Prostate gland (tissue), 2 donors: Measurements from ENCODE around the gene IL2RG. TPM values are rescaled to one million over a fixed set of nuclear protein-coding genes. Genes with fewer than 3 reads are reported as not detected.

Experiments
- DNase-seq: peaks from one replicate; pipeline ENCODE4 v3.0.0-alpha.2; 2019; ENCODE audit warnings: low spot score
- H3K27ac ChIP-seq, 2 donors: fragments of 200-600 bp; sonication (generic); 2 replicates each; pipeline ENCODE4 v1.5.1; 2017 to 2019
- H3K27me3 ChIP-seq: fragments of 200-600 bp; sonication (generic); replicated peaks from 2 replicates; pipeline ENCODE4 v1.5.1; 2019; ENCODE audit not compliant: insufficient read depth
- H3K36me3 ChIP-seq, 2 donors: fragments of 200-600 bp; sonication (generic); 1 replicate in 1 of 2; 2 replicates in 1 of 2; pipeline versions ENCODE4 v1.5.1 to v1.8.1; 2017 to 2019
- H3K4me1 ChIP-seq: fragments of 200-600 bp; sonication (generic); replicated peaks from 2 replicates; pipeline ENCODE4 v1.5.1; 2019
- H3K4me3 ChIP-seq, 2 donors: fragments of 200-600 bp; sonication (generic); 2 replicates each; pipeline ENCODE4 v1.5.1; 2017 to 2019
- H3K9me3 ChIP-seq: fragments of 200-600 bp; sonication (generic); 2 replicates; pipeline ENCODE4 v1.5.1; 2017
- POLR2A ChIP-seq: fragments of 450-650 bp; IDR thresholded peaks from one replicate; pipeline ENCODE4 v1.6.1; 2016; ENCODE audit warnings: antibody characterized with exemption, mild to moderate bottlenecking
- POLR2AphosphoS5 ChIP-seq: sonication (generic); formaldehyde crosslinking; IDR thresholded peaks from one replicate; pipeline ENCODE4 v1.6.1; 2017; ENCODE audit warnings: antibody characterized with exemption
- WGBS: methylation state at CpG from one replicate; pipeline ENCODE4 v1.1.5; 2018; 5-methylcytosine and 5-hydroxymethylcytosine counted together
- intact Hi-C: fragments of 100-400 bp; cut with DNase I; formaldehyde crosslinking; loops from one replicate; pipeline ENCODE4 v1.14.2; 2022
- total RNA-seq, 2 donors: library from RNA; depleted of rRNA; stranded (reverse); fragments of >200 nt; gene quantifications; one replicate each; pipeline ENCODE4 v1.1.0, GENCODE V29; 2016
- TF ChIP-seq, protein P1 (sequence below), 4 experiments: fragments of 200-600 bp in 2 of 4; fragments of 450-650 bp in 2 of 4; sonication (generic) in 2 of 4; IDR thresholded peaks; 1 replicate in 3 of 4; 2 replicates in 1 of 4; pipeline ENCODE4 v1.5.1; 2016 to 2019; ENCODE audit warnings: antibody characterized with exemption in 4 of 4, mild to moderate bottlenecking in 2 of 4, moderate library complexity in 2 of 4

The IL2RG gene
- total RNA-seq, 2 donors from 2014 or later: 0.73 to 2.8 TPM

DNA sequence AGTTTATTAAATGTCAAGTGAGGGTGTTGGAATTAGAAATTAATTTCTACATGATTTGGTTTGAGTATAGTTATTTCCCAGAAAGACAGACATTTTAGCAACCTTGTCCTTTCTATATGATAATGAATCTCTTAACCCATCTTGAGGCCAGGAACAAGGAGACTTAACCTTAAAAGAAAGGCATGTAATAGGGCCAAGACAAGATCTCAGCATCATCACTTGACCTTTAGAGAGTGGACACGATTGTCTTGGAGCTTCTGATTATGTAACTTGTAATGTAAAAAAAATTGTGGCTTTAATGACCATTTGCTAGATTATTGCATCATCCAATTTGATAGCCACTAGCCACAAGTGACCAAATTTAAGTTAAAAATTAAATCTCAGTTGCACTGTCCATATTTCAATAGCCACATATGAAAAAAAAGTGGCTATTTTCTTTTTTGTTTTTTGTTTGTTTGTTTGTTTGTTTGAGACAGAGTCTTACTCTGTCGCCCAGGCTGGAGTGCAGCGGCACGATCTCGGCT, 29.2 kb downstream of the IL2RG start:
- TF ChIP-seq POLR2A (no peak), POLR2AphosphoS5 (no peak)
- TF ChIP-seq, protein P1, sequence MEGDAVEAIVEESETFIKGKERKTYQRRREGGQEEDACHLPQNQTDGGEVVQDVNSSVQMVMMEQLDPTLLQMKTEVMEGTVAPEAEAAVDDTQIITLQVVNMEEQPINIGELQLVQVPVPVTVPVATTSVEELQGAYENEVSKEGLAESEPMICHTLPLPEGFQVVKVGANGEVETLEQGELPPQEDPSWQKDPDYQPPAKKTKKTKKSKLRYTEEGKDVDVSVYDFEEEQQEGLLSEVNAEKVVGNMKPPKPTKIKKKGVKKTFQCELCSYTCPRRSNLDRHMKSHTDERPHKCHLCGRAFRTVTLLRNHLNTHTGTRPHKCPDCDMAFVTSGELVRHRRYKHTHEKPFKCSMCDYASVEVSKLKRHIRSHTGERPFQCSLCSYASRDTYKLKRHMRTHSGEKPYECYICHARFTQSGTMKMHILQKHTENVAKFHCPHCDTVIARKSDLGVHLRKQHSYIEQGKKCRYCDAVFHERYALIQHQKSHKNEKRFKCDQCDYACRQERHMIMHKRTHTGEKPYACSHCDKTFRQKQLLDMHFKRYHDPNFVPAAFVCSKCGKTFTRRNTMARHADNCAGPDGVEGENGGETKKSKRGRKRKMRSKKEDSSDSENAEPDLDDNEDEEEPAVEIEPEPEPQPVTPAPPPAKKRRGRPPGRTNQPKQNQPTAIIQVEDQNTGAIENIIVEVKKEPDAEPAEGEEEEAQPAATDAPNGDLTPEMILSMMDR (IDR thresholded peaks at IDR 0.05): no peak
- Histone ChIP-seq H3K4me3 (no peak overlapping the region), H3K27me3 (no peaks in the 10 kb centered on the region), H3K4me1 (no peaks in the 10 kb centered on the region), H3K9me3 (no peaks in the 10 kb centered on the region), H3K27ac (no peak overlapping the region), H3K36me3 (no peaks in the 10 kb centered on the region)
- intact Hi-C loops: no loop called here
- no peak for DNase-seq
- 76% methylated on average over 5 of the region's 5 CpGs for WGBS

DNA sequence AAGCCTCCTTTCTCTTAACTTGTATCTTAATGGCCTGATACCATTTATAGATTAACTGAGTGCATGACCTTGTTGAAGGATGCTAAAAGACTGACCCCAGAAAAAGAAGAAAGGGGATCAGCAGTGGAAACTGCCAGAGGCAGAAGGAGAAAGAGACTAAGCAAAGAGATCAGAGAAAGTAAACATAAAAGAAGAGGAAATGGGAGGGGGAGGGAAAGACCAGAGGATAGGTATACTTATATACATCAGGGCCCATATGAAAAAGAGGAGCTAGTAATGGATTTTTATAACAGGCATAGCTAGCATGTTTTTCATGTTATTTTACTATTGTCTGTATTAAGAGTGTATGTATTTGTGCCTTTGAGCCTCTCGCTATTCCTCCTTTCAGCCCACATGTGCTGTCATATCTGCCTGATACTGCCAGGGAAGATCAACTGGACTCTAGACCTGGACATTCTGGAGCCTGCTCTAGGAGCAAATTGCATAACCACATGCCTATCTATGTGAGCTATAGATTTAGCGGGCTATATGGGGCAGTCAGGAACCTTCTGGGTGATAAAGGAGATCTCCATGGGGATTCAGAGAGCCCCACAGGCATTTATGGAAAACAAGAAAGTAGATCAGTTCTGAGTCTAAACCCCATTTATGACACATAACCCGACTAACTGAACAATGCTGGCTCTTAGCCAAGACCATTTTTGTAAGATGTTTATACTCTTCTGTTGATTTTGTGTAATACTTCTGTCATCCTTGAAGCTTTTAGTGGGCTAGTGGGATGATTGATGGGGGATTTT, 29.9 kb downstream of the IL2RG start:
- no peaks in the 10 kb centered on the region for H3K9me3 ChIP-seq
- 46% methylated on average over 3 of the region's 3 CpGs for WGBS
- no peak for DNase-seq
- H3K27me3 ChIP-seq: no peaks in the 10 kb centered on the region
- no peaks in the 10 kb centered on the region for H3K4me1 ChIP-seq
- intact Hi-C loops: no loop called here
- H3K36me3 ChIP-seq: no peaks in the 10 kb centered on the region
- TF ChIP-seq, protein P1 (IDR thresholded peaks at IDR 0.05): no peak
- no peak overlapping the region for H3K27ac ChIP-seq
- no peak overlapping the region for H3K4me3 ChIP-seq

DNA sequence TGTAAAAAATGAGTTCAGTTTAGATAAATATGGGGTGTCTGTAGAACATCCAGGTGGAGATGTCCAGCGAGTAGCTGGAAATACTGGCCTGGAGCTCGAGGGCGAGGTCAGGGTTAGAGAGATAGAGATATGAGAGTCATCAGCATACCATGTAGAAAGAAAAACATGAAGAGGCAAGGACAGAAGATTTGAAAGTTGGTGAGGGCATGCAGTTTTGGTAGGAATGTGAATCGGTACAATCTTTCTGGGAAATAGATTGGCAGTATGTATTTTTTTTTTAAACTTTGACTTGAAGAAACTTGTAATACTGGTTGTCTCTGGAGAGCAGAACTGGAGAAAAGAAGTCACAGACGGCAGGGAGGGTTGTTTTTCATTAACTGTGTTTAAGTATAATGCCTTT, 40.8 kb downstream of the IL2RG start:
- H3K4me1 ChIP-seq: no peaks in the 10 kb centered on the region
- TF ChIP-seq POLR2A (no peak), POLR2AphosphoS5 (no peak)
- TF ChIP-seq, protein P1 (IDR thresholded peaks at IDR 0.05): no peak
- no peaks in the 10 kb centered on the region for H3K36me3 ChIP-seq
- no peak for DNase-seq
- H3K9me3 ChIP-seq: no peaks in the 10 kb centered on the region
- intact Hi-C loops: no loop called here
- H3K27ac ChIP-seq: no peak overlapping the region
- no peak overlapping the region for H3K4me3 ChIP-seq
- 59% methylated on average over 5 of the region's 5 CpGs for WGBS
- no peaks in the 10 kb centered on the region for H3K27me3 ChIP-seq

DNA sequence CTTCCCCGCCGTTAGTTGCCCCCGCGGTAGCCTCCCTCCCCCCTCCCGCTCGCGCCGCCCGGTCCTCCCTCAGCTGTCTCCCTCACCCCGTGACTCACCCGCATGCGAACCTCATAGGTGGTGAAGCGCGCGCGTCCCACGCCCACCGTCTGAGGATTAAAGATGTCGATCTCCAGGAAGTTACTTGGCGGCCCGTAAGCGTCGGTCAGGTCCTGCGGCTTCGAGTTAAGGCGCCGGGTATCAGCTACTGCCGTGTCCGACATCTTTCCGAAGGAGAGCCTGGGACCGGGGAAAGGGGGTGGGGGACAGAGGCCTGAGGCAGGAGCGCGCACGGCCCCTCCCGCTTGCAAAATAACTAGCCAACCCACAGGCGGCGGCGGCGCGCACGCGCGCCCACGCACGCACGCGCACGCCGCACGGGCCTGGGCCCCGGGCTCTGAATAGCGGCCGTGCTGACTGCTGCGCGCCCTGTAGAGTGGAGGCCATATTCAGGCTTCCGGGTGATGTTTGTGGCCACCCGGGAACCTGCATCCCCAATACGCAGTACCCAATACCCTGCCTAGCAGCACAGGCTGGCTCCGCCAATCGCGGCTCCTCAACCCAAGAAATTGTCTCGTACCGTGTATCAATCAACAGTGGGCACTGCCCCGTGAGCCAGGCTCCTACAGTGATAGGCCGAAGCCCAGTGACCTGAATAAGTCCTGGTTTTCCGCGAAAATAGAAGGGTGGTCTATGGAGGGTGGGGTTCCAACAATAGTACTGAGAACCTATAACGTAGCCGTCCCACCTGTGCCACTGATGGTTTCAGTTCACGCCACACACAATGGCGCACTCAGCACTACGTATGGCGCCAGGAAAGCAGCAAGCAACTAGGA, 43.1 kb downstream of the IL2RG start, which contains the start of gene SNX12:
Gene SNX12, minus strand, starts transcription at position 291 of the 875 bp plus-strand sequence. Its CDS starts 28 bp downstream, at position 263.
- H3K36me3 ChIP-seq: no peaks in the 10 kb centered on the region
- no peaks in the 10 kb centered on the region for H3K27me3 ChIP-seq
- peak within 1 kb of the TSS; percentile 79 to 86 for H3K27ac ChIP-seq
- no peaks in the 10 kb centered on the region for H3K9me3 ChIP-seq
- no peaks in the 10 kb centered on the region for H3K4me1 ChIP-seq
- peak; percentile 89 for DNase-seq
- under 1% methylated on average over 26 of the region's 73 CpGs for WGBS
- TF ChIP-seq, protein P1 (IDR thresholded peaks at IDR 0.05): peak in 2 of 4 experiments; percentile 67 to 91
- TF ChIP-seq POLR2AphosphoS5 (peak; percentile 80), POLR2A (peak; percentile 62)
- intact Hi-C loops: no loop called here
- H3K4me3 ChIP-seq: peak within 1 kb of the TSS; percentile 44 to 52
